Thyroid gland (tissue), 4 donors: Measurements from ENCODE around the gene PLEKHA1. TPM values are rescaled to one million over a fixed set of nuclear protein-coding genes. Genes with fewer than 3 reads are reported as not detected.

Experiments
- DNase-seq, 2 donors: peaks; one replicate each; pipeline ENCODE4 v3.0.0-alpha.2; 2019
- H3K27ac ChIP-seq, 3 donors: fragments of 200-600 bp; sonication (generic); 1 replicate in 2 of 3; 2 replicates in 1 of 3; pipeline ENCODE4 v1.5.1; 2016 to 2019; ENCODE audit warnings: mild to moderate bottlenecking in 1 of 3, moderate library complexity in 1 of 3
- H3K27me3 ChIP-seq: fragments of 200-600 bp; sonication (generic); one replicate; pipeline ENCODE4 v1.5.1; 2019
- H3K36me3 ChIP-seq, 2 donors: fragments of 200-600 bp; sonication (generic); one replicate each; pipeline ENCODE4 v1.5.1; 2016 to 2019
- H3K4me1 ChIP-seq, 2 donors: fragments of 200-600 bp; sonication (generic); one replicate each; pipeline ENCODE4 v1.5.1; 2017 to 2019
- H3K4me3 ChIP-seq, 3 donors: fragments of 200-600 bp; sonication (generic); replicated peaks in 1 of 3; 1 replicate in 2 of 3; 2 replicates in 1 of 3; pipeline ENCODE4 v1.5.1; 2016; ENCODE audit warnings: mild to moderate bottlenecking in 1 of 3
- H3K9me3 ChIP-seq: fragments of 200-600 bp; sonication (generic); one replicate; pipeline ENCODE4 v1.5.1; 2017
- CTCF ChIP-seq, 6 experiments: fragments of 200-600 bp in 3 of 6; fragments of 450-650 bp in 3 of 6; sonication (generic) in 3 of 6; IDR thresholded peaks; one replicate each; pipeline ENCODE4 v1.5.1; 2016 to 2019; ENCODE audit warnings: antibody characterized with exemption in 6 of 6, mild to moderate bottlenecking in 2 of 6, inconsistent platforms in 1 of 6, moderate library complexity in 1 of 6
- POLR2A ChIP-seq, 2 donors: fragments of 450-650 bp; IDR thresholded peaks; one replicate each; pipeline ENCODE4 v1.6.1; 2017; ENCODE audit warnings: antibody characterized with exemption in 2 of 2, mild to moderate bottlenecking in 2 of 2, moderate library complexity in 1 of 2
- WGBS, 2 donors: methylation state at CpG; one replicate each; pipeline ENCODE4 v1.1.5; 2017; 5-methylcytosine and 5-hydroxymethylcytosine counted together
- intact Hi-C: fragments of 100-400 bp; cut with DNase I; formaldehyde crosslinking; loops from one replicate; pipeline ENCODE4 v1.15.1; 2023
- total RNA-seq, 4 donors: library from RNA; depleted of rRNA; stranded (reverse); fragments of >200 nt; gene quantifications; one replicate each; pipeline ENCODE4 v1.2.3, GENCODE V29; 2016

PLEKHA1 gene
- total RNA-seq, 4 donors from 2014 or later = 39.3 to 50.9 (median 45.6) TPM

- intact Hi-C loops = no loop called here
- 78 to 84% methylated on average over 16 of the region's 16 CpGs for WGBS, 2 donors
- Histone ChIP-seq H3K9me3 (no peaks in the 10 kb centered on the region), H3K27me3 (no peaks in the 10 kb centered on the region), H3K4me1 (no peaks in the 10 kb centered on the region), H3K36me3 (no peaks in the 10 kb centered on the region), H3K4me3 (no peak overlapping the region), H3K27ac (no peak overlapping the region)
- TF ChIP-seq POLR2A (IDR thresholded peaks at IDR 0.05) = no peak
- TF ChIP-seq CTCF (IDR thresholded peaks at IDR 0.05) = no peak
- DNase-seq = no peak
These were observed 42.7 kb upstream of the PLEKHA1 start for GRCh38 chr10:122331615-122332446.

GRCh38 chr10:122333037-122333436 lies 41.5 kb upstream of the PLEKHA1 start:
- no peaks in the 10 kb centered on the region for H3K9me3 ChIP-seq
- no peaks in the 10 kb centered on the region for H3K27me3 ChIP-seq
- no peaks in the 10 kb centered on the region for H3K36me3 ChIP-seq
- intact Hi-C loops = no loop called here
- TF ChIP-seq CTCF (IDR thresholded peaks at IDR 0.05) = no peak
- no peak for TF ChIP-seq POLR2A (IDR thresholded peaks at IDR 0.05)
- no peak overlapping the region for H3K27ac ChIP-seq
- no peak overlapping the region for H3K4me3 ChIP-seq
- WGBS, 2 donors = 65 to 69% methylated on average over 4 of the region's 4 CpGs
- DNase-seq = no peak
- no peaks in the 10 kb centered on the region for H3K4me1 ChIP-seq

- H3K27me3 ChIP-seq = no peaks in the 10 kb centered on the region
- H3K27ac ChIP-seq = no peak overlapping the region
- H3K36me3 ChIP-seq = no peaks in the 10 kb centered on the region
- WGBS, 2 donors = 88 to 91% methylated on average over 10 of the region's 10 CpGs
- intact Hi-C loops = no loop called here
- no peak overlapping the region for H3K4me3 ChIP-seq
- no peak for DNase-seq
- no peaks in the 10 kb centered on the region for H3K9me3 ChIP-seq
- peaks cover 0 to 2% of the 10 kb centered on the region in 2 donors for H3K4me1 ChIP-seq
- TF ChIP-seq POLR2A (IDR thresholded peaks at IDR 0.05) = no peak
- TF ChIP-seq CTCF (IDR thresholded peaks at IDR 0.05) = no peak
These were observed 38.2 kb upstream of the PLEKHA1 start for GRCh38 chr10:122336332-122336731.

- intact Hi-C loops = no loop called here
- Histone ChIP-seq H3K27me3 (no peaks in the 10 kb centered on the region), H3K27ac (no peak overlapping the region), H3K4me1 (peaks cover 0 to 6% of the 10 kb centered on the region in 2 donors), H3K9me3 (no peaks in the 10 kb centered on the region), H3K4me3 (no peak overlapping the region), H3K36me3 (no peaks in the 10 kb centered on the region)
- no peak for DNase-seq
- WGBS, 2 donors = 71 to 75% methylated on average over 3 of the region's 3 CpGs
- TF ChIP-seq CTCF (IDR thresholded peaks at IDR 0.05) = no peak
- TF ChIP-seq POLR2A (IDR thresholded peaks at IDR 0.05) = no peak
These were observed 37.5 kb upstream of the PLEKHA1 start for GRCh38 chr10:122336961-122337360.

- WGBS, 2 donors = 87 to 89% methylated on average over 15 of the region's 15 CpGs
- peaks cover 0 to 6% of the 10 kb centered on the region in 2 donors for H3K4me1 ChIP-seq
- TF ChIP-seq CTCF (IDR thresholded peaks at IDR 0.05) = no peak
- no peak for TF ChIP-seq POLR2A (IDR thresholded peaks at IDR 0.05)
- no peaks in the 10 kb centered on the region for H3K9me3 ChIP-seq
- no peaks in the 10 kb centered on the region for H3K36me3 ChIP-seq
- H3K27me3 ChIP-seq = no peaks in the 10 kb centered on the region
- H3K4me3 ChIP-seq = no peak overlapping the region
- no peak overlapping the region for H3K27ac ChIP-seq
- intact Hi-C loops = no loop called here
- no peak for DNase-seq
These were observed 35.7 kb upstream of the PLEKHA1 start for GRCh38 chr10:122338609-122339441.
